ENCODE data around the gene ZNF622.

The ZNF622 gene, protein sequence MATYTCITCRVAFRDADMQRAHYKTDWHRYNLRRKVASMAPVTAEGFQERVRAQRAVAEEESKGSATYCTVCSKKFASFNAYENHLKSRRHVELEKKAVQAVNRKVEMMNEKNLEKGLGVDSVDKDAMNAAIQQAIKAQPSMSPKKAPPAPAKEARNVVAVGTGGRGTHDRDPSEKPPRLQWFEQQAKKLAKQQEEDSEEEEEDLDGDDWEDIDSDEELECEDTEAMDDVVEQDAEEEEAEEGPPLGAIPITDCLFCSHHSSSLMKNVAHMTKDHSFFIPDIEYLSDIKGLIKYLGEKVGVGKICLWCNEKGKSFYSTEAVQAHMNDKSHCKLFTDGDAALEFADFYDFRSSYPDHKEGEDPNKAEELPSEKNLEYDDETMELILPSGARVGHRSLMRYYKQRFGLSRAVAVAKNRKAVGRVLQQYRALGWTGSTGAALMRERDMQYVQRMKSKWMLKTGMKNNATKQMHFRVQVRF

DNA sequence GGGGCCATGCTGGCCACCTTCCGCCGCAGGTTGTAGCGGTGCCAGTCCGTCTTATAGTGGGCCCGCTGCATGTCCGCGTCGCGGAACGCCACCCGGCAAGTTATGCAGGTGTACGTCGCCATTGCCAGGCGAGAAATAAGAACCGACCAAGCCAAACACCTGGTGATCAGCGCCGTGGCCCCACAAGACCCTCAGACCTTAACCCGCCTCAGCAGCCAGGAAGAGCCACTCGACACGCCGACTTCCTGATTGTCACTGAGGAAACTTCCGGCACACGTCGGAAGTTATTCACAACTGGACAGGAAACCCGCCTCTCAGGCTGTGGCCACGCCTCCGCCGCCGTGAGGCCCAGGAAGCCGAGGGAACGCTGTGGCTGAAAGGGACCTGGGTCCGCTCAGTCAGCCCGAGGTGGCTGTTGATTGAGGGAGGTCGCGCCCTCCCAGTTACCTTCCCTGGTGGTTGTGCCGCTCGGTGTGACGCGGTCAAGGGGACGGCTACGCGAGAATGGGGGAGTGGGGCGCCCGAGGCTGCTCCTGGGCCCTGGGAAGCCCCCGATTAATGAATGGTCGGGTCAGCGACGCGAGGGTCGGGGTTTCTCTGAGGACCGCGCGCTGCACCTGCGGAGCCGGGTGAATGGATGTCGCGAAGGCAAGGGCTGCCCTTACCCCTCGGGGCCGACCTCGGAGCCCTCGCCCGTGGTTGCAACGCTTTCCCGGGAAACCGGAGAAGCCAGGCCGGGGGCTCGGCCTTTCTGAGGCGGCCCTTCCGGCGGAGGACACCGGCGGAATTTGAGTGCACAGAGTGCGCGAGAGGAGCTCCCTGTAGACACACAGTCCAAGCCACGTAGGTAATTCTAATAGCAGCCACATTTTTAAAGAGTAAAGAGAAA, at the start of gene ZNF622:
TSS of gene ZNF622 (minus strand) at position 257 of the 889 bp plus-strand sequence. CDS start at position 122, 135 bp downstream.
- peak; percentile 72 to 76 for DNase-seq (ENCODE audit: low read depth in 1 of 2, low spot score in 1 of 2)

DNA sequence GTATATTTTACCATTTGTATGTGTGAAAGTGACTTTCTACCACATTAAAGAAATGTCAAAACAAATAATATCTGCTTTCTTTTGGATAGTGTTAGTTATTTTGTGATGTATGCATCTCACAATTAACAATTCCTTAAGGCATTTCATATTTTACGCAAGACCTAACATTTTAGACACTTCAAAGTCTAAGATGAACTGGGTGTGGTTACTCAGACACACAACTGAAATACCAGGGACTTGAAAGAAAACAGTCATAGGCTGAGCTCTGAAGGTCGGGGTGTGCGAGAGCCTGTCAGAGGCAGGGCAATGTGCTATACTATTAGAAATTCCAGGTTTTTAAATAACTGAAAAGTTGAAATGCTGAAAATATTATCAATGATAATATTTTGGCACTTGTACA, 44.5 kb upstream of the ZNF622 start:
- no peak for DNase-seq (ENCODE audit: low read depth in 1 of 2, low spot score in 1 of 2)

DNA sequence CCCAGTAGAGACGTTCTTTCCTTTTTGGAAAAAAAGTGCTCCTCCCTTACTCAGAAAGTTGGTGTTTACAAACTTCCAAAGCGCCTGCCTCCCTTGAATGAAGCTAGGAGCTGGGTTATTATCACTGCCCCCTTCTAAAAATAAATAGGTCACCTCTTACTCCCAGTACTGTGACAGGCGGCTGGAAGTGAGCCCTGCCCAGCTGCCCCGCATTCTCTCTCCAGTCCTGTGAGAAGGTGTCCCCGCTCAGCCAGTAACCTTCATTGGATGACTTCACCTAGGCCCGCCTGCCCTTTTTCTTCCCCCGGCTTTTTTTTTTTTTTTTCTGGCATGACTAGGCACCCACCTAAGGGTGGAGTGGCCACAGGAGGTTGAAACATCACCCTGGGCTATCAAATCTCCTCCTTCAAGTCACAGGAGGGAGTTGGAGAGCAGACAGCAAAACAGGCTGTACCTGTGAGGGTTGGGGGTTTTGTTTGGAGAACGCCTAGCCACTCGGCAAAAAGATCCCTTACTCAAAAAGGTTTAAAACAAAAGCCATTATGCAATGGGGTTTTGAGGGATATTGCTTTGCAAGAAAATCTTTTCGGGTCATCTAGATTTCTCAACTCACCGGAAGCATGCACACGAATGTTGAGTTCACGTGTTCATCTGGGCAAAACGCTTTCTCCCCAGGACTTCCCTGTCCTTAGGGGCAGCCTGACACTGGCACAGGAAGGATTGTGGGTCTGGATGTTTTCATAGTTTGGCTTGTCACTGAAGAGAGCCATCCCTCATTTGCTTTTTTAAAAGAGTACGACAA, 43.3 kb upstream of the ZNF622 start:
- no peak for DNase-seq (ENCODE audit: low read depth in 1 of 2, low spot score in 1 of 2)

DNA sequence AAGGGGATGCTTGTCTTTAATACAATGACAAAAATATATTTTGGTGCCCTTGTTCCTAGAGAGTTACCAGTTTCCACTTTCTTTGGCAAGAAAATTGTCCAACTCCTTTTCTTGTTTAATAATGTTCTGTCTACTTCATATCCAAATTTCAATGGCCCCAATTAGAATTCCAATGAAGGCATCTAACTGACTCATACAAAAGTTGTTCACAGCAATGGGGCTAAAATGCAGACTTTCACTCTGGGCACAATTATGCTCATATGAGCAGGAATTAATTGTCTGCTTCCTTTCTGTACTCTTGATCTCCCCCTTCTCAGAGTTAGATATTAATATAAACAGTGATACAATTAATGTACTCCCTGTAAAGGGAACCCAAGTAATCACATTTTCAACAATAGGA, 42.1 kb upstream of the ZNF622 start:
- DNase-seq (ENCODE audit: low read depth in 1 of 2, low spot score in 1 of 2): no peak

DNA sequence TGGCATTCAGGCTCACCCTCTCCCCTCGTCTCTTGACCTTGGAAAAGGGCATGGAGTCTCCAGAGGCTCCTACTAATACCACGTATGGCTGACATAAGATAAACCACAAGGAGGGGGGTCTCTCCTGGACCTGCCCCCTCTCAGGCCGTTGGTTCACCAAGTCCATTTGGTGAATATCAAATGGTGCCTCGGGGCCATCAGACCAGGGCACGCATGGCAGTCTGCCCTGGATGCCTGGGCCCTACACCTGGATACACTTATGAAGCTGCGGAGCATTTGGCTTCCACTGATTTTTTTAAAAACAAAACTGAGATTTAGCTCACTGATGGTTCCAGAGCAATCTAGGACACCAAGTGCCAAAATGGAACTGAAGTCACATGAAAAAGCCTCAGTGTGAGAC, 40.3 kb upstream of the ZNF622 start:
- DNase-seq (ENCODE audit: low read depth in 1 of 2, low spot score in 1 of 2): no peak

DNA sequence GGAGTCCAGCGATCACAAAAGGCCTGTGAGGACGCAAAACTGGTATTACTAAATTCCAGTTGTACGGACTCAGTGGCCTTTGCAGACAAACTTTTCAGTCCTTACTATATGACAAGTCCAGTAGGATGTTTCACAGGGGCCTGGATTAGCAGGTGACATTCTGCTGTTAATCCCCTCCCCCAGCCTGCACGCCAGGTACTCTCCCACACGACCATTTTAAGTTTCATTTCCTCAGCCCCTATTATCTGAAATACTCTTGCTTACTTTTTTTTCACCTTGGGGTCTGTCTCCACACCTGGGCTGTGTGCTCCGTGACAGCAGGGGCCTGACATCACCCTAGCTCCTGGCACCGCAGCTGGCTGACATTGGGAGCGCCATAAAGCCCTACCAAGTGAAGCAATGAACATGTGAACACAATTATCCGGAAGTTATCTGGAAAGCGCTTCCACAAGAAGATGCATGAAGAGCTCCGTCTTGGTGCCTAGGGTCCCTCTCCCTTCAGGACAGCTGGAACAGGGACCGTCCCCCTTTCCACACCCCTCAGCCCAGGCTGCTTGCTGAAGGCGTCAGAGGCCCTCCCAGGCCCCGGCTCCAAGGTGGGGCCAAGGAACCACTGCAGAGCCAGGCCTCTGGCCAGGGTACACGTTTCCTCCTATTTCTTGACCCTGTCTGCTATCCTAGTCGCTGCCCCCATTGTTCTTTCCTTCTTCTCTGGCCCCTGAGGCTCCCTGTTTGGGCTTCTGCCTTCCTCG, 39.7 kb upstream of the ZNF622 start:
- no peak for DNase-seq (ENCODE audit: low read depth in 1 of 2, low spot score in 1 of 2)

DNA sequence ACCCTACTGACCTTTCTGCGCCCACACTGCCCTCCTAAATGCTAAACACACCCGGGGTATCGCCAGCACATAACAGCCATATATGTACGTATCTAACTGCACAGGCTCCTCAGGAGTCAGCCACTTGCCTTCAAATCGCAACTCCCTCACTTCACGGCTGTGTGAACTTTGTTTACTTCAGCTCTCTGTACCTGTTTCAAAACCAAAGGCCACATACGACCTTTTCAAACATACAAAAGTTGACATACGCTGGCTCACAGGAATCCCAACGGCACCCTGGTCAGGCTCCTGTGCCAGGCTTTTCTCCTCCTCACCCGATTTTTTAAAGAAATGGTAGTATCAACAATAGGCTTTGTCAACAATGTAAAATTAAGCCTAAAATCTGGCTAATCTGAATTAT, 39.0 kb upstream of the ZNF622 start:
- DNase-seq (ENCODE audit: low read depth in 1 of 2, low spot score in 1 of 2): no peak

DNA sequence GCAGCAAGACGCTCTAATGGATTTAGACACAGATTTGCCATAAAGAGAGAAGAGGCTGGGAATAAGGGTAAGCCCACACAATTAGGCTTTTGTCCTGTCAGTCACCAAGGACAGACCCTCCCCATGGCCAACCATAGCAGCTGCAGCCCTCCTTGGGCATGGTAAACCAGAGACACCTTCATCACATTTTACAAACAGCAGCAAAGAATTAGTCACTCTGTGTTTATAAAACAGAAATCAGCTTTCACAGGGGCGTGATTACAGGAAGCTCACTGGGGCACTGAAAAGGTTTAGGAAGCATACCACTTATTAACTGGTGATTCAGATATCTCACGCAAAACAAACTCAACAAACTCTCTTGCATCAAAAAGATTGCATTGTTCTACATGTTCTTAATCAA, 37.3 kb upstream of the ZNF622 start:
- DNase-seq (ENCODE audit: low read depth in 1 of 2, low spot score in 1 of 2): no peak

DNA sequence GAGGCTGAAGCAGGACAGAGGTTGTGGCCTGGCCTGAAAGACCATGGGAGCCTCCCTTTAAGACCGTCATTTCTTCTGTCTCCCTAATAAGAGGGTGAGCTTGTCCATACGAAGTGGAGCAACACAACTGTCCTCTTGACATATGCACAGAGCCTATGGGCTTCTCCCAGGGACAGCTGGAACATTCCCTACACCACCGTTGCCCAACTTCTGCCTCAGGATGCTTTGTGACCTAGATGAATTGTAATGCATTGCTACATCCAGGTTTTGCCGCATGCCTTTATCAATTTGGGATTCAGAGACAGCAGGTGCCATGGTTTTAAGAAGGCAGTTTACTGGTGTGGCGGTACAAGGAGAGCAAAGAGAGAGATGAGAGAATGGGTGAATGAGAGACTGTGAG, 34.4 kb upstream of the ZNF622 start:
- no peak for DNase-seq (ENCODE audit: low read depth in 1 of 2, low spot score in 1 of 2)

DNA sequence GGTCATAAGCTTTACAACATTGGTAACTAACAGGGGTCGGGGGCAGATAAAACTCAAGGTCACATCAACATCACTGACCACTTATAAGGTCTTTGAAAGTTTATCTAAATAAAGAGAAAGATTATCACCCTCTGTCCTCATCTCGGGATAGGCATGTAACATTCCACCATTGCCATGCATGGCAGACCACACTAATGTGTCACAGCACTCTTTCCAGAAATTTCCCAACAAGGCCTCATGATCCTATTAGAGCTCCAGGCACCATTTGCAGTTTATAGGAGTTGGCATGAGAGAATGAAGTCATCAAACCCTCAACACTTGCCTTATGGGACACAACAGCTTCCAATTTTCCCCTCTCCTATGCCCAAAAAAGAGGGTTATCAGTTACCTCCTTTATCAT, 31.9 kb upstream of the ZNF622 start:
- DNase-seq (ENCODE audit: low read depth in 1 of 2, low spot score in 1 of 2): no peak

DNA sequence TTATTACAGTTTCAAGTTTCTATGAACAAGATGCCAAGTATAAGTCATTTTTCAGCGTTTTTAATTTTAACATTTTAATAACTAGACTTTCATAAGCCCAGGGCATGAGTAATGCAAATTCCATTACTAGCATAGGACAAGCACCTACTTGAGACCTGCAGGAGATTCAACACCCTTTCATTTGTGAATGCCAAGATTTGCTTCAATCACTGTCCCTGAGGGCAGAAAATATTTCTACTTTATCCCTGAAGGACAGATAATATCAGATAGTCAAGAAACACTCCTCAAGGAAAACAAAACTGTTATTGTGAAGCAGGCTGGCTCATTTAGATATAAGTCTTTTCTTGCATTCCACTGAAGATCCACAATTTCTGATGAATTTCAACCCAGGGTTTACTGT, 27.7 kb upstream of the ZNF622 start:
- DNase-seq (ENCODE audit: low read depth in 1 of 2, low spot score in 1 of 2): no peak

DNA sequence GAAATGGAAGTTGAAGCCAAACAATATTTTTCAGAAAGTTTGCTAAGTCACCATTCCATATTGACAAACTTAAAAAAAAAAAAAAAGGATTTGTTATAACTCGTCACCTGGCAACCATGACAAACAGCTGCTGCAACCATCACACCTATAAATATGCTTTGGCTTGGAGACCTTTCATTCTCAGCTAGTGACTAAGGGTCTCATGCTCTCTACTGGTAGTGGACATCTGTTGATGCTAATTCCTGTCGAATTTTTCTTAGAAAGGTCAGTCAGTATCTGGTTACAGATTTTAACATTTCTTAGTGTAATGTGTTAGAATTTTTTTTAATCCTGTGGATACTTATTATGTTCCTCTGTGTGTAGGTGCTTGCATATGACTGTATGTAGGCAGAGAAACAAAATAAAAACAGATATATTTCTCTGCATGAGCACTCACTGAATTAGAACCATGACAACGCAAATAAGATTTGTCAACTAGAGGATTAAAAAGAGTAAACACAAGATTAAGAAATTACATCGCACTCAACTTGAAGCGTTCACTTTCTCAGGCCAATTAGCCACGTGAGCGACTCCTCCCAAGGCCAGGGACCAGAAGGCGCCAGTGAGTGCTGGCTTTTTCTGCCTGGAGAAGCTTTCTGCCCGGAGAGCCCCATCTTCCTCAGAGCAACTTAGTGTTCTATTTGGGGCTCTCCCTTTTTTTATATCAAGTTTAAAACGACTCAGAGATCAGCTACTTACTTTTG, 27.0 kb upstream of the ZNF622 start:
- DNase-seq (ENCODE audit: low read depth in 1 of 2, low spot score in 1 of 2): no peak

DNA sequence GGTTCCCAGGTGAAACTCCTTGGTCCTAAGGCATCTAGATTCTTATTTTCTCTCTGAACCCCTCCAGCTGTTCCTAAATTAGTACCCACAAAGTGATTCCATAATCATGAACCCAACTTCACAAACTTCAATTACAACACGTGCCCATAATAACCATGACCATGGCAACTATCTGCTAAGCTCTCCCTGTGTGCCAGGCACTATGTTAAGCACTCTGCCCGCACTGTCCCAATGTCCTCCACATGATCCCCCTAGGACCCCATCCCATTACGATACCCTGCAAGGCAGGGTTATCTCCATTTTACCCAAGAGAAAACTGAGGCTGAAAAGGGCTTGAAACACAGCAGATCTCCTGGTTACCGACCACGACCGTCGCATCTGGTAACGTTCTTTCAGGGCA, 25.3 kb upstream of the ZNF622 start:
- DNase-seq (ENCODE audit: low read depth in 1 of 2, low spot score in 1 of 2): no peak

DNA sequence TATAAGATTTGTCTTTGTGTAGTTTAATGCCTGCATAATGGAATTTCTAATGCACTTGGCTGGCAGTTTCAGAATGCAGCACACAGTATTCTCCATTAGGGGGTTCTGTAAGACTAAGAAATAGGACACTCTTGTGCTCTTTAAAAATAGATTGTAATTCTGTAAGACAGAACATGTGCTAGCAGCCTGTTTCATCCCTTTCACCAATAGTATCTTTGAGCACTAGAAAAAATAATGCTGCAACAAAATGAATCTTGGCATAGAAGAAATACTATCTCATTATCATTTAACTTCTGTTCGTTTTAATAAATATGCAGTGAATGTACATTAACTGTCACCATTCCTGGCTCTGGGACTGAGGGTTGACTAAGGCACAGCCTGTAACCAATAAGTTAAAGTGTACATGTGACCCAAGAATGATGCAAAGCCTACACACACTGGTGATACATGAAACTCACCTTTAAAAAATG, 23.8 kb upstream of the ZNF622 start:
- DNase-seq (ENCODE audit: low read depth in 1 of 2, low spot score in 1 of 2): no peak

DNA sequence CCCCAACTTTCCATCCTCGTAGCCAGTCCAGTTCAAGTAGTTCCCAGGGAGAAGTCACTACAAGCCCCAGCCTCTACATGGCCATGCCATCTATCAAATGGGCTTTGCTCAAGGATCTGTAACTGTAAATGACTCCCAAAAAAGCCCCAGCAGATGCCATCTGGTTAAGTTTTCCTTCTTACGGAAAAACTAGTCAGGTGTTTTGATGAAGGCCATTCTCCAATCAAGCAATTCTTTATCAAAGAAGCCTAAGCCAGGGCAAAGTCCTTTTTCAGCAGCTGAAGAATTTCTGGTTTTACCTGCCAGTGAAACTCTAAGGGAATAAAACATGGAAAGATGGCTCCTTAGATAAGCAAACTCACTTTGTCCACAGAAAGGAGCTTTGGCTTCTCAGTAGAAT, 21.9 kb upstream of the ZNF622 start:
- DNase-seq (ENCODE audit: low read depth in 1 of 2, low spot score in 1 of 2): no peak

DNA sequence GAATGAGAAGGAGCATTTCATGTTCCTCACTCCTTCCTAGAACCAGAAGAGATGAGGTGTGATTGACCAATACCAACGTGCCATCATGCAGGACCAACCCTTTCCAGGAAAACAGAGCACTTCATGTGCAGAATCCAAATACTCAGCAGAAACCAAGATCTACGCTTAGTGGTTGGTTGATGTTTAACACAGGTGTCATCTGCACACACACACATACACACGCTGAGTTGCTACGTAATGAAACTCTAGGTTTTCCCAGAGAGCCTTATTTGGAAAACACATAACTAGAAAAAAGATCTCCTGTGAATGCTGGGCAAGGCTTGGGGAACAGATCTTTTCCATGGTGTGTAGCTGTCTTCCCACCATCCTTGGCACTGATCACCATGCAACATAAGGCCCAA, 21.1 kb upstream of the ZNF622 start:
- DNase-seq (ENCODE audit: low read depth in 1 of 2, low spot score in 1 of 2): no peak

DNA sequence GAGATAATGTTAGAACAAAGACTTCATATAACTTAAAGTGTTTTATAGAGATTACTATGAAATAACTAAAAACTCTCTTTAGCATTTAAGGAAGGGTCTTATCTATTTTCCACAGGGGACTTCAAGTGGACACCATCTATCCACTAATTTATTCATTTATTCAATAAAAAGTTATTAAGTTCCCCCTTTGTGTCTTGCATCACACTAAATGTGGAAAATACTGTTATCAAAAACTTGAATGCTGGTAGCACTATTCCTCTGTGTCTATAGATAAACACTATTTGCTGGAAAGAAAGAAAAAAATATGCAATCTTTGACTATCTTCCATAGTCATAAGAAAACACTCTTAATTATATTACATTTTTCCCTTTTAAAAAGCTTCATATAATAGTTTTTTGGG, 20.1 kb upstream of the ZNF622 start:
- no peak for DNase-seq (ENCODE audit: low read depth in 1 of 2, low spot score in 1 of 2)

DNA sequence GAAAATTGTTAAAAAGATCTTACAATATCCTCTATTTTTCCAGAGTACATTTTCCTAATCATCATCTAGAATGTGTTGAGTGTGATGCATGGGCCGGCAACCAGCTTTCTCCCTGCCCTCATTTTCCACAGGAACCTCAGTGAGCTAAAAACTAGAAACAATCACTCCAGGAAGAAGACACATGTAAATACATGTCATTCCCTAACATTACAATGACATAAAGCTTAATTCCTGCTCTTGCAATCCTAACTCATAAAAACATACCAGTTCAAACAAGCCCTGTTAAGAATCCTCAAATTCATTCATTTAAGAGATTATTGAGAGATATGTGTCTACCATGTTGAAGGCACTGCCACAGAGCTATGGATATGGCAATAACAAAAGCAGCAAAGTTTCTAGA, 18.5 kb upstream of the ZNF622 start:
- DNase-seq (ENCODE audit: low read depth in 1 of 2, low spot score in 1 of 2): no peak

DNA sequence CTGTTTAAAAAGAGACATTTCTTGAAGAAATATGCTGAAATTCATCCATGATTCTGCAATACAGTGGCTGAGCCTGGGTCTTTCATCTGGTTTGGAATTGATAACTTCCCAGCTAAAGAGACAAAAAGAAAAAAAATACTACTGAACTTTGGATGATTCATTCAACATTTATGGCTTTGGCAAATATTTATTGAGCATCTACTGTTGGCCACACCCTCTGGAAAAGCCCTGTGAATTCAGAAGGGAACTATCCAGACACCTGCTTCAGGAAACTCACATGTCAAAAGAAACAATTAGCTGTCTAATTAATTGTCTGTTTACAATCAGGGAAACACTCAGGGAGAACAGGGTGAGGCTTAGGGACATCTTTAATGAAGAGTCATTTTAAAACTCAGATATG, 17.8 kb upstream of the ZNF622 start:
- no peak for DNase-seq (ENCODE audit: low read depth in 1 of 2, low spot score in 1 of 2)

DNA sequence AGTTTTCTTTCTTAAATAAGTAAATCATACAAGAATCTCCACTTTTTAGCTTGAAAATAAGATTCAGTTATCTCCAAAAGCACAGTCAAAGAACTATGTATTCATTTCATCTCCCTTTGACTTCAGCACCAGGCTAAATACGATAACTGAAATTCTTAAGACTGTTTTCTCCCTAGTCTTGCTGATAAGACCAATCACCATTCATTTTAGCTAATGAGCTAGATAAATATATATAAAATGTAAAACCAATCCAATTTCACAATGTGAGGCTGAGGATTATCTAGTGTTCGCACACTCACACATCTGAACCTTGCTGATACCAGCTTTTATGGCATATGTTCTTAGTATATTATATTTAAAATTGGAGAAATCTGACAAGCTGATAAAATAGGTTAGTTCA, 17.3 kb upstream of the ZNF622 start:
- DNase-seq (ENCODE audit: low read depth in 1 of 2, low spot score in 1 of 2): no peak

Measured in stimulated activated CD4-positive, alpha-beta T cell treated with anti-CD3 and anti-CD28 coated beads, Interleukin-15, amount 100 ng/mL, for 1 hour (primary cell).